Calu3 (cell line): Measurements from ENCODE around the gene RPS15. TPM values are rescaled to one million over a fixed set of nuclear protein-coding genes. Genes with fewer than 3 reads are reported as not detected.

Source experiments
- BruUV-seq: library from RNA; stranded (reverse); fragments of 400-500 nt; replicated peaks from 2 replicates; lab custom pipeline; 2021; lab: Mats Ljungman, UMichigan
- CTCF ChIA-PET: fragments of 300-600 bp; sonication (Branson Sonifier 250); formaldehyde crosslinking; loops from one replicate; lab custom pipeline; 2022; ENCODE audit warnings: antibody characterized with exemption; lab: Charles Lee
- DNase-seq: peaks from one replicate; pipeline ENCODE4 v3.0.0; 2022
- H3K27ac Mint-ChIP-seq: one replicate; pipeline ENCODE4 v1.8.0; 2022; ENCODE audit warnings: mixed read lengths; ENCODE audit not compliant: unreplicated experiment
- H3K27me3 Mint-ChIP-seq: one replicate; pipeline ENCODE4 v1.8.0; 2022; ENCODE audit warnings: mixed read lengths; ENCODE audit not compliant: unreplicated experiment
- H3K36me3 Mint-ChIP-seq: one replicate; pipeline ENCODE4 v1.8.0; 2022; ENCODE audit warnings: mild to moderate bottlenecking, moderate library complexity, mixed read lengths; ENCODE audit not compliant: insufficient read depth, unreplicated experiment
- H3K4me1 Mint-ChIP-seq: one replicate; pipeline ENCODE4 v1.8.0; 2022; ENCODE audit warnings: mild to moderate bottlenecking, low read depth, mixed read lengths; ENCODE audit not compliant: unreplicated experiment
- H3K4me3 Mint-ChIP-seq: one replicate; pipeline ENCODE4 v1.8.0; 2022; ENCODE audit warnings: mild to moderate bottlenecking, low read depth, moderate library complexity, mixed read lengths; ENCODE audit not compliant: unreplicated experiment
- H3K9me3 Mint-ChIP-seq: one replicate; pipeline ENCODE4 v1.8.0; 2022; ENCODE audit warnings: low read depth, mixed read lengths; ENCODE audit not compliant: unreplicated experiment
- intact Hi-C: fragments of 100-400 bp; cut with micrococcal nuclease; formaldehyde crosslinking; loops from one replicate; pipeline ENCODE4 v1.10.0; 2022; ENCODE audit not compliant: unreplicated experiment
- total RNA-seq: library from RNA; stranded (reverse); gene quantifications from 2 replicates; pipeline ENCODE4 v1.2.3, GENCODE V29; 2022
- TF ChIP-seq, protein P1 (sequence below): fragments of 200-600 bp; IDR thresholded peaks from one replicate; pipeline ENCODE4 v1.8.0; 2022; ENCODE audit warnings: antibody characterized with exemption; ENCODE audit not compliant: unreplicated experiment

The RPS15 gene
- total RNA-seq, 1 experiment from 2014 or later: 628 TPM

DNA sequence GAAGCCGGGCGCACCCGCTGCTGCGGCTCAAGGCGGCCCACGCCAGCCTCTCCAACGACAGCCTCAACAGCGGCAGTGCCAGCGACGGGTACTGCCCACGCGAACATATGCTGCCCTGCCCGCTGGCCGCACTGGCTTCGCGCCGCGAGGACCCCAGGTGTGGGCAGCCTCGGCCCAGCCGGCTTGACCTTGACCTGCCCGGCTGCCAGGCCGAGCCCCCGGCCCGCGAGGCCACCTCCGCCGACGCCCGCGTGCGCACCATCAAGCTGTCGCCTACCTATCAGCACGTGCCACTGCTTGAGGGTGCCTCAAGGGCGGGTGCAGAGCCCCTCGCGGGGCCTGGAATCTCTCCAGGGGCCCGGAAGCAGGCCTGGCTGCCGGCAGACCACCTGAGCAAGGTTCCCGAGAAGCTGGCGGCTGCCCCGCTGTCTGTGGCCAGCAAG lies 27.8 kb downstream of the RPS15 start:
- CTCF ChIA-PET: interaction anchor here (0.5 to 1.1 kb wide), 3 partner anchors 13 to 197 kb away, joined by 3 to 6 read pairs (median 3); no protein-coding TSS in a partner anchor

DNA sequence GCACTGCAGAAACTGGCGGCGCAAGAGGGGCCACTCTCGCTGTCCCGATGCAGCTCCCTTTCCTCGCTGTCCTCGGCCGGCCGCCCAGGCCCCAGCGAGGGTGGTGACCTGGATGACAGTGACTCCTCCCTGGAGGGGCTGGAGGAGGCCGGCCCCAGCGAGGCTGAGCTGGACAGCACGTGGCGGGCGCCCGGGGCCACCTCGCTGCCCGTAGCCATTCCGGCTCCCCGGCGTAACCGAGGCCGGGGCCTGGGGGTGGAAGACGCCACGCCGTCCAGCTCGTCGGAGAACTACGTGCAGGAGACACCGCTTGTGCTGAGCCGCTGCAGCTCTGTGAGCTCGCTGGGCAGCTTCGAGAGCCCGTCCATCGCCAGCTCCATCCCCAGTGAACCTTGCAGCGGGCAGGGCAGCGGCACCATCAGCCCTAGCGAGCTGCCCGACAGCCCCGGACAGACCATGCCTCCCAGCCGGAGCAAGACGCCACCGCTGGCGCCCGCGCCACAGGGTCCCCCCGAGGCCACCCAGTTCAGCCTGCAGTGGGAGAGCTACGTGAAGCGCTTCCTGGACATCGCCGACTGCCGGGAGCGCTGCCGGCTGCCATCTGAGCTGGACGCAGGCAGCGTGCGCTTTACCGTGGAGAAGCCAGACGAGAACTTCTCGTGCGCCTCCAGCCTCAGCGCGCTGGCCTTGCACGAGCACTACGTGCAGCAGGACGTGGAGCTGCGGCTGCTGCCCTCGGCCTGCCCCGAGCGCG lies 28.4 kb downstream of the RPS15 start:
- TF ChIP-seq, protein P1, sequence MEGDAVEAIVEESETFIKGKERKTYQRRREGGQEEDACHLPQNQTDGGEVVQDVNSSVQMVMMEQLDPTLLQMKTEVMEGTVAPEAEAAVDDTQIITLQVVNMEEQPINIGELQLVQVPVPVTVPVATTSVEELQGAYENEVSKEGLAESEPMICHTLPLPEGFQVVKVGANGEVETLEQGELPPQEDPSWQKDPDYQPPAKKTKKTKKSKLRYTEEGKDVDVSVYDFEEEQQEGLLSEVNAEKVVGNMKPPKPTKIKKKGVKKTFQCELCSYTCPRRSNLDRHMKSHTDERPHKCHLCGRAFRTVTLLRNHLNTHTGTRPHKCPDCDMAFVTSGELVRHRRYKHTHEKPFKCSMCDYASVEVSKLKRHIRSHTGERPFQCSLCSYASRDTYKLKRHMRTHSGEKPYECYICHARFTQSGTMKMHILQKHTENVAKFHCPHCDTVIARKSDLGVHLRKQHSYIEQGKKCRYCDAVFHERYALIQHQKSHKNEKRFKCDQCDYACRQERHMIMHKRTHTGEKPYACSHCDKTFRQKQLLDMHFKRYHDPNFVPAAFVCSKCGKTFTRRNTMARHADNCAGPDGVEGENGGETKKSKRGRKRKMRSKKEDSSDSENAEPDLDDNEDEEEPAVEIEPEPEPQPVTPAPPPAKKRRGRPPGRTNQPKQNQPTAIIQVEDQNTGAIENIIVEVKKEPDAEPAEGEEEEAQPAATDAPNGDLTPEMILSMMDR: no peak
- no TSS peak for BruUV-seq
- intact Hi-C loops: no loop called here

More for the DNA sequence above, 27.8 kb downstream of the RPS15 start:
- peaks cover 8% of the 10 kb centered on the region for H3K36me3 Mint-ChIP-seq
- DNase-seq: no peak
- H3K9me3 Mint-ChIP-seq: no peaks in the 10 kb centered on the region
- no TSS peak for BruUV-seq
- no peak overlapping the region for H3K4me3 Mint-ChIP-seq
- intact Hi-C loops: no loop called here
- TF ChIP-seq, protein P1: no peak
- no peaks in the 10 kb centered on the region for H3K27me3 Mint-ChIP-seq
- no peaks in the 10 kb centered on the region for H3K4me1 Mint-ChIP-seq
- no peak overlapping the region for H3K27ac Mint-ChIP-seq

DNA sequence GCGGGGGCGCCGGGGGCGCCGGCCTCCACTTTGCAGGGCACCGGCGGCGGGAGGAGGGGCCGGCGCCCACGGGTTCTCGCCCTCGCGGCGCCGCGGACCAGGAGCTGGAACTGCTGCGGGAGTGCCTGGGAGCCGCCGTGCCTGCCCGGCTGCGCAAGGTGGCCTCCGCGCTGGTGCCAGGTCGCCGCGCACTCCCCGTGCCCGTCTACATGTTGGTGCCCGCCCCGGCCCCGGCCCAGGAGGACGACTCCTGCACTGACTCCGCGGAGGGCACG lies 29.0 kb downstream of the RPS15 start:
- BruUV-seq: no TSS peak
- Mint-ChIP-seq H3K4me3 (no peak overlapping the region), H3K27ac (no peak overlapping the region), H3K36me3 (peaks cover 8% of the 10 kb centered on the region), H3K27me3 (no peaks in the 10 kb centered on the region), H3K4me1 (no peaks in the 10 kb centered on the region), H3K9me3 (no peaks in the 10 kb centered on the region)
- CTCF ChIA-PET: interaction anchor here (1.1 kb wide), 1 partner anchor 14 kb away, joined by 3 read pairs; no protein-coding TSS in a partner anchor
- TF ChIP-seq, protein P1: no peak
- no peak for DNase-seq
- intact Hi-C loops: no loop called here

More for the DNA sequence above, 28.4 kb downstream of the RPS15 start:
- CTCF ChIA-PET: interaction anchor here (0.5 to 1.1 kb wide), 3 partner anchors 14 to 196 kb away, joined by 3 to 6 read pairs (median 3); no protein-coding TSS in a partner anchor
- Mint-ChIP-seq H3K4me1 (no peaks in the 10 kb centered on the region), H3K9me3 (no peaks in the 10 kb centered on the region), H3K27ac (no peak overlapping the region), H3K27me3 (no peaks in the 10 kb centered on the region), H3K36me3 (peaks cover 8% of the 10 kb centered on the region), H3K4me3 (no peak overlapping the region)
- DNase-seq: no peak

DNA sequence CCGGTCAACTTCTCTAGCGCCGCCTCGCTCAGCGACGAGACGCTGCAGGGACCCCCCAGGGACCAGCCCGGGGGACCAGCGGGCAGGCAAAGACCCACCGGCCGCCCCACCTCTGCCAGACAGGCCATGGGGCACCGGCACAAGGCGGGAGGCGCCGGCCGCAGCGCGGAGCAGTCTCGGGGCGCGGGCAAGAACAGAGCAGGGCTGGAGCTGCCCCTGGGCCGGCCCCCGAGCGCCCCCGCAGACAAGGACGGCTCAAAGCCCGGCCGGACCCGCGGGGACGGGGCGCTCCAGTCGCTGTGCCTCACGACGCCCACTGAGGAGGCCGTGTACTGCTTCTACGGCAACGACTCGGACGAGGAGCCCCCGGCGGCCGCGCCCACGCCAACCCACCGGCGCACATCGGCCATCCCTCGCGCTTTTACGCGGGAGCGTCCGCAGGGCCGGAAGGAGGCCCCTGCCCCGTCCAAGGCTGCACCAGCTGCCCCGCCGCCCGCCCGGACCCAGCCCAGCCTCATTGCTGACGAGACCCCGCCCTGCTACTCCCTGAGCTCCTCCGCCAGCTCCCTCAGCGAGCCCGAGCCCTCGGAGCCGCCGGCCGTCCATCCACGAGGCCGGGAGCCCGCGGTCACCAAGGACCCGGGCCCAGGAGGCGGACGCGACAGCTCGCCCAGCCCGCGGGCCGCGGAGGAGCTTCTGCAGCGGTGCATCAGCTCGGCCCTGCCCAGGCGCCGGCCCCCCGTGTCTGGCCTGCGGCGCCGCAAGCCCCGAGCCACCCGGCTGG lies 29.5 kb downstream of the RPS15 start:
- intact Hi-C loops: no loop called here
- CTCF ChIA-PET: no interaction called here

More for the DNA sequence above, 29.5 kb downstream of the RPS15 start:
- no peak overlapping the region for H3K27ac Mint-ChIP-seq
- H3K9me3 Mint-ChIP-seq: no peaks in the 10 kb centered on the region
- TF ChIP-seq, protein P1: no peak
- no peak for DNase-seq
- no TSS peak for BruUV-seq
- H3K4me3 Mint-ChIP-seq: no peak overlapping the region
- no peaks in the 10 kb centered on the region for H3K27me3 Mint-ChIP-seq
- H3K4me1 Mint-ChIP-seq: no peaks in the 10 kb centered on the region
- H3K36me3 Mint-ChIP-seq: peaks cover 8% of the 10 kb centered on the region
